Measurements from ENCODE around the gene PKN2.

PKN2 gene

GRCh38 chr1:88873737-88874349, 189.8 kb downstream of the PKN2 start:
- H3K4me1 ChIP-seq (ENCODE audit: control insufficient read depth in 1 of 2, insufficient read depth in 1 of 2, low read depth in 1 of 2, low read length in 1 of 2) = peaks cover 33 to 34% of the 10 kb centered on the region in 2 experiments
- H3K4me3 ChIP-seq (ENCODE audit: low read depth in 1 of 2, low read length in 1 of 2) = peak overlapping the region; percentile 49 to 66
- H3K9me3 ChIP-seq = no peaks in the 10 kb centered on the region
- no peak for TF ChIP-seq CTCF (IDR thresholded peaks at IDR 0.05)
- peak overlapping the region; percentile 86 for H3K27ac ChIP-seq
- no peaks in the 10 kb centered on the region for H3K27me3 ChIP-seq
- H3K36me3 ChIP-seq = peaks cover 14% of the 10 kb centered on the region

GRCh38 chr1:88875595-88875994, 191.5 kb downstream of the PKN2 start:
- Histone ChIP-seq H3K27me3 (no peaks in the 10 kb centered on the region), H3K36me3 (peaks cover 29% of the 10 kb centered on the region), H3K4me3 (ENCODE audit: low read depth in 1 of 2, low read length in 1 of 2) (no peak overlapping the region), H3K4me1 (ENCODE audit: control insufficient read depth in 1 of 2, insufficient read depth in 1 of 2, low read depth in 1 of 2, low read length in 1 of 2) (peaks cover 33 to 34% of the 10 kb centered on the region in 2 experiments), H3K9me3 (no peaks in the 10 kb centered on the region), H3K27ac (peak overlapping the region; percentile 86)
- TF ChIP-seq CTCF (IDR thresholded peaks at IDR 0.05) = no peak

GRCh38 chr1:88876573-88877365, 192.7 kb downstream of the PKN2 start:
- Histone ChIP-seq H3K36me3 (peaks cover 37% of the 10 kb centered on the region), H3K4me1 (ENCODE audit: control insufficient read depth in 1 of 2, insufficient read depth in 1 of 2, low read depth in 1 of 2, low read length in 1 of 2) (peaks cover 28 to 33% of the 10 kb centered on the region in 2 experiments), H3K9me3 (no peaks in the 10 kb centered on the region), H3K27ac (no peak overlapping the region), H3K4me3 (ENCODE audit: low read depth in 1 of 2, low read length in 1 of 2) (no peak overlapping the region), H3K27me3 (no peaks in the 10 kb centered on the region)
- TF ChIP-seq CTCF (IDR thresholded peaks at IDR 0.05) = no peak

GRCh38 chr1:88877382-88877825, 193.3 kb downstream of the PKN2 start:
- Histone ChIP-seq H3K36me3 (peaks cover 43% of the 10 kb centered on the region), H3K27ac (peak overlapping the region; percentile 16), H3K4me3 (ENCODE audit: low read depth in 1 of 2, low read length in 1 of 2) (no peak overlapping the region), H3K9me3 (no peaks in the 10 kb centered on the region), H3K4me1 (ENCODE audit: control insufficient read depth in 1 of 2, insufficient read depth in 1 of 2, low read depth in 1 of 2, low read length in 1 of 2) (peaks cover 28 to 32% of the 10 kb centered on the region in 2 experiments), H3K27me3 (no peaks in the 10 kb centered on the region)
- peak; percentile 53 for TF ChIP-seq CTCF (IDR thresholded peaks at IDR 0.05)

- H3K27ac ChIP-seq = peak overlapping the region; percentile 16
- peaks cover 27 to 28% of the 10 kb centered on the region in 2 experiments for H3K4me1 ChIP-seq (ENCODE audit: control insufficient read depth in 1 of 2, insufficient read depth in 1 of 2, low read depth in 1 of 2, low read length in 1 of 2)
- H3K27me3 ChIP-seq = no peaks in the 10 kb centered on the region
- peaks cover 48% of the 10 kb centered on the region for H3K36me3 ChIP-seq
- no peak overlapping the region for H3K4me3 ChIP-seq (ENCODE audit: low read depth in 1 of 2, low read length in 1 of 2)
- TF ChIP-seq CTCF (IDR thresholded peaks at IDR 0.05) = no peak
- no peaks in the 10 kb centered on the region for H3K9me3 ChIP-seq
These were observed 193.8 kb downstream of the PKN2 start for GRCh38 chr1:88877911-88878310.

Measured in neutrophil (primary cell).